ENCODE data around the gene PCDHA10.
"Not testable (repeated sequence)": the region's sequence is repeated elsewhere in the genome, so short reads cannot be mapped to it uniquely, and the experiment has no call there.

PCDHA10 gene

GRCh38 chr5:140833993-140834392 is 21.7 kb upstream of the PCDHA10 start, which contains the start of gene PCDHA7:
TSS of gene PCDHA7 (plus strand) at chr5:140834269. CDS start at chr5:140834384, 115 bp downstream.
- no peaks in the 10 kb centered on the region for H3K4me1 Mint-ChIP-seq
- no peak within 1 kb of the TSS for H3K4me3 Mint-ChIP-seq
- no peak for DNase-seq
- TF ChIP-seq, protein P1, sequence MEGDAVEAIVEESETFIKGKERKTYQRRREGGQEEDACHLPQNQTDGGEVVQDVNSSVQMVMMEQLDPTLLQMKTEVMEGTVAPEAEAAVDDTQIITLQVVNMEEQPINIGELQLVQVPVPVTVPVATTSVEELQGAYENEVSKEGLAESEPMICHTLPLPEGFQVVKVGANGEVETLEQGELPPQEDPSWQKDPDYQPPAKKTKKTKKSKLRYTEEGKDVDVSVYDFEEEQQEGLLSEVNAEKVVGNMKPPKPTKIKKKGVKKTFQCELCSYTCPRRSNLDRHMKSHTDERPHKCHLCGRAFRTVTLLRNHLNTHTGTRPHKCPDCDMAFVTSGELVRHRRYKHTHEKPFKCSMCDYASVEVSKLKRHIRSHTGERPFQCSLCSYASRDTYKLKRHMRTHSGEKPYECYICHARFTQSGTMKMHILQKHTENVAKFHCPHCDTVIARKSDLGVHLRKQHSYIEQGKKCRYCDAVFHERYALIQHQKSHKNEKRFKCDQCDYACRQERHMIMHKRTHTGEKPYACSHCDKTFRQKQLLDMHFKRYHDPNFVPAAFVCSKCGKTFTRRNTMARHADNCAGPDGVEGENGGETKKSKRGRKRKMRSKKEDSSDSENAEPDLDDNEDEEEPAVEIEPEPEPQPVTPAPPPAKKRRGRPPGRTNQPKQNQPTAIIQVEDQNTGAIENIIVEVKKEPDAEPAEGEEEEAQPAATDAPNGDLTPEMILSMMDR (IDR thresholded peaks at IDR 0.05), result no peak
- peaks cover 82% of the 10 kb centered on the region for H3K36me3 Mint-ChIP-seq (ENCODE audit: low read depth)
- peaks cover 80% of the 10 kb centered on the region for H3K9me3 Mint-ChIP-seq
- H3K27ac Mint-ChIP-seq, result no peak within 1 kb of the TSS
- no peaks in the 10 kb centered on the region for H3K27me3 Mint-ChIP-seq (ENCODE audit: low read depth, poor library complexity)

- H3K36me3 Mint-ChIP-seq (ENCODE audit: low read depth), result peaks cover 80% of the 10 kb centered on the region
- not testable (repeated sequence) for DNase-seq; H3K4me1 Mint-ChIP-seq; H3K27me3 Mint-ChIP-seq (ENCODE audit: low read depth, poor library complexity); H3K4me3 Mint-ChIP-seq; H3K27ac Mint-ChIP-seq
- peaks cover 79% of the 10 kb centered on the region for H3K9me3 Mint-ChIP-seq
Observed at GRCh38 chr5:140834439-140835008, 21.2 kb upstream of the PCDHA10 start.

GRCh38 chr5:140835622-140836510 is 19.8 kb upstream of the PCDHA10 start:
- H3K9me3 Mint-ChIP-seq, result peaks cover 88% of the 10 kb centered on the region
- no peak overlapping the region for H3K27ac Mint-ChIP-seq
- no peaks in the 10 kb centered on the region for H3K4me1 Mint-ChIP-seq
- peaks cover 85% of the 10 kb centered on the region for H3K36me3 Mint-ChIP-seq (ENCODE audit: low read depth)
- no peaks in the 10 kb centered on the region for H3K27me3 Mint-ChIP-seq (ENCODE audit: low read depth, poor library complexity)
- TF ChIP-seq, protein P1 (IDR thresholded peaks at IDR 0.05), result no peak
- no peak for DNase-seq
- no peak overlapping the region for H3K4me3 Mint-ChIP-seq

DNA sequence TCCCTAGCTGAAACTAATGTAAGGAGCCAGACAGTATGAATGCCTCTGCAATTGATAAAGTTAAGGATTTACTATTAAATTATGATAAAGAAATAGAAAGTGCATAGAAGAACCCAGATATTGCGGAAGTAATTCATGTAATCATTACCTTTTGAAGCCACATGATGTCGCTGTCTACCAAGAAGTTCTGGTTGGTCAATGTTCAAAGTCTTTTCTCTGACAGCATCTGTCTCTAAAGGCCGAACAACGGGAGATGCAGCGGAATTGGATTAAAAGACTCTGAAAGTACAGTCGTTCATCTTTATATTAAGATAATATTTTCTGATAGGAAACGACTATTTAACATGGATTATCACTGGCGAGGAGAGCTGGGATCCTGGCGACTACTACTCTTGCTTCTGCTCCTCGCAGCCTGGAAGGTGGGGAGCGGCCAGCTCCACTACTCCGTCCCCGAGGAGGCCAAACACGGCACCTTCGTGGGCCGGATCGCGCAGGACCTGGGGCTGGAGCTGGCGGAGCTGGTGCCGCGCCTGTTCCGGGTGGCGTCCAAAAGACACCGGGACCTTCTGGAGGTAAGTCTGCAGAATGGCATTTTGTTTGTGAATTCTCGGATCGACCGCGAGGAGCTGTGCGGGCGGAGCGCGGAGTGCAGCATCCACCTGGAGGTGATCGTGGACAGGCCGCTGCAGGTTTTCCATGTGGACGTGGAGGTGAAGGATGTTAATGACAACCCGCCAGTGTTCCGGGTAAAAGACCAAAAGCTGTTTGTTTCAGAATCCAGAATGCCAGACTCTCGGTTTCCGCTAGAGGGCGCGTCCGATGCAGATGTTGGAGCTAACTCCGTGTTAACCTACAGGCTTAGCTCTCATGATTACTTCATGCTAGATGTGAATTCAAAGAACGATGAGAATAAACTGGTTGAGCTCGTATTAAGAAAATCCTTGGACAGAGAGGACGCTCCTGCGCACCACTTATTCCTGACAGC is 14.4 kb upstream of the PCDHA10 start, which contains the start of gene PCDHA8:
Gene PCDHA8 (plus strand): TSS at position 210 of the 985 bp plus-strand sequence. CDS start 135 bp downstream, at position 345.
- no peak for DNase-seq
- Mint-ChIP-seq H3K4me3 (no peak within 1 kb of the TSS), H3K27ac (no peak within 1 kb of the TSS), H3K27me3 (ENCODE audit: low read depth, poor library complexity) (no peaks in the 10 kb centered on the region), H3K36me3 (ENCODE audit: low read depth) (peaks cover 76% of the 10 kb centered on the region), H3K4me1 (no peaks in the 10 kb centered on the region), H3K9me3 (peaks cover 85% of the 10 kb centered on the region)
- TF ChIP-seq, protein P1 (IDR thresholded peaks at IDR 0.05), result no peak

- H3K4me3 Mint-ChIP-seq, result no peak overlapping the region
- H3K9me3 Mint-ChIP-seq, result peaks cover 87% of the 10 kb centered on the region
- H3K27me3 Mint-ChIP-seq (ENCODE audit: low read depth, poor library complexity), result no peaks in the 10 kb centered on the region
- no peak for DNase-seq
- H3K27ac Mint-ChIP-seq, result no peak overlapping the region
- TF ChIP-seq, protein P1 (IDR thresholded peaks at IDR 0.05), result no peak
- no peaks in the 10 kb centered on the region for H3K4me1 Mint-ChIP-seq
- peaks cover 79% of the 10 kb centered on the region for H3K36me3 Mint-ChIP-seq (ENCODE audit: low read depth)
Observed at GRCh38 chr5:140842798-140843733, 12.6 kb upstream of the PCDHA10 start.

DNA sequence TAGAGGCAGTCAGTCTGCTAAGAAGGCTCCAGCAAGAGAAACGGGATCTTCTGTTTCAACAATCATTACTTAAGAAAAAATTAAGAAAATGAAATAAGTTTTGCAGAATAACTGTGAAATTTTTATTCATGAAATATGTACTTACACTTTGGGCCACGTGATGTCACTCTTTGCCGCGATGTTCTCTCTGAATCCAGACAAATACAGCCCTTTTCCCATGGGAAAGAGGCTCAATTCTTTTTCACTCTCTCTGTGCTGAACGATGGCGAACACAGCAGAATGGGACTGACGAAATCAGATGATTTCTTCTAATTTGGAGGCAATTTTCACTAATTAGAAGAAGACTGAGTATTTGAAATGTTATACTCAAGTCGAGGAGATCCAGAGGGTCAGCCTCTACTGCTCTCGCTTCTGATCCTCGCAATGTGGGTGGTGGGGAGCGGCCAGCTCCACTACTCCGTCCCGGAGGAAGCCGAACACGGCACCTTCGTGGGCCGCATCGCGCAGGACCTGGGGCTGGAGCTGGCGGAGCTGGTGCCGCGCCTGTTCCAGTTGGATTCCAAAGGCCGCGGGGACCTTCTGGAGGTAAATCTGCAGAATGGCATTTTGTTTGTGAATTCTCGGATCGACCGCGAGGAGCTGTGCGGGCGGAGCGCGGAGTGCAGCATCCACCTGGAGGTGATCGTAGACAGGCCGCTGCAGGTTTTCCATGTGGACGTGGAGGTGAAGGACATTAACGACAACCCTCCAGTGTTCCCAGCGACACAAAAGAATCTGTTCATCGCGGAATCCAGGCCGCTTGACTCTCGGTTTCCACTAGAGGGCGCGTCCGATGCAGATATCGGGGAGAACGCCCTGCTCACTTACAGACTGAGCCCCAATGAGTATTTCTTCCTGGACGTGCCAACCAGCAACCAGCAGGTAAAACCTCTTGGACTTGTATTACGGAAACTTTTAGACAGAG is 7.3 kb upstream of the PCDHA10 start, which contains the start of gene PCDHA9:
Gene PCDHA9 (plus strand): TSS at position 244 of the 964 bp plus-strand sequence. CDS start 114 bp downstream, at position 358.
- DNase-seq; H3K4me1 Mint-ChIP-seq; H3K27ac Mint-ChIP-seq; H3K27me3 Mint-ChIP-seq (ENCODE audit: low read depth, poor library complexity); H3K4me3 Mint-ChIP-seq: not testable (repeated sequence)
- Mint-ChIP-seq H3K36me3 (ENCODE audit: low read depth) (peaks cover 77% of the 10 kb centered on the region), H3K9me3 (peaks cover 78% of the 10 kb centered on the region)

DNA sequence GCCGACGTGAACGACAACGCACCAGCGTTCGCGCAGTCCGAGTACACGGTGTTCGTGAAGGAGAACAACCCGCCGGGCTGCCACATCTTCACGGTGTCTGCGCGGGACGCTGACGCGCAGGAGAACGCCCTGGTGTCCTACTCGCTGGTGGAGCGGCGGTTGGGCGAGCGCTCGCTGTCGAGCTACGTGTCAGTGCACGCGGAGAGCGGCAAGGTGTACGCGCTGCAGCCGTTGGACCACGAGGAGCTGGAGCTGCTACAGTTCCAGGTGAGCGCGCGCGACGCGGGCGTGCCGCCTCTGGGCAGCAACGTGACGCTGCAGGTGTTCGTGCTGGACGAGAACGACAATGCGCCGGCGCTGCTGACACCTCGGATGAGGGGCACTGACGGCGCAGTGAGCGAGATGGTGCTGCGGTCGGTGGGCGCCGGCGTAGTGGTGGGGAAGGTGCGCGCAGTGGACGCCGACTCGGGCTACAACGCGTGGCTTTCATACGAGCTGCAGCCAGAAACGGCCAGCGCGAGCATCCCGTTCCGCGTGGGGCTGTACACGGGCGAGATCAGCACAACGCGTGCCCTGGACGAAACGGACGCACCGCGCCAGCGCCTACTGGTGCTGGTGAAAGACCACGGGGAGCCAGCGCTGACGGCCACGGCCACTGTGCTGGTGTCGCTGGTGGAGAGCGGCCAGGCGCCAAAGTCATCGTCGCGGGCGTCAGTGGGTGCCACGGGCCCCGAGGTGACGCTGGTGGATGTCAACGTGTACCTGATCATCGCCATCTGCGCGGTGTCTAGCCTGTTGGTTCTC is 5.7 kb upstream of the PCDHA10 start:
- not testable (repeated sequence) for H3K27ac Mint-ChIP-seq; H3K4me1 Mint-ChIP-seq; H3K4me3 Mint-ChIP-seq; H3K27me3 Mint-ChIP-seq (ENCODE audit: low read depth, poor library complexity); DNase-seq
- Mint-ChIP-seq H3K36me3 (ENCODE audit: low read depth) (peaks cover 66% of the 10 kb centered on the region), H3K9me3 (peaks cover 69% of the 10 kb centered on the region)
